Measurements from ENCODE around the gene KCNK10.

- no peak for TF ChIP-seq CTCF (conservative IDR thresholded peaks at IDR 0.05)
- TF ChIP-seq ZFX (IDR thresholded peaks at IDR 0.05): no peak
Observed at GRCh38 chr14:88303041-88303440, 20.0 kb downstream of the KCNK10 start.
